Suprapubic skin (tissue), 4 donors: ENCODE results near the gene CCDC182. TPM values are rescaled to one million over a fixed set of nuclear protein-coding genes. Genes with fewer than 3 reads are reported as not detected.

Source experiments
- DNase-seq, 2 donors: peaks; one replicate each; pipeline ENCODE4 v3.0.0-alpha.2; 2019; ENCODE audit warnings: low spot score in 2 of 2
- H3K27ac ChIP-seq: fragments of 200-600 bp; sonication (generic); one replicate; pipeline ENCODE4 v1.5.1; 2019
- H3K27me3 ChIP-seq: fragments of 200-600 bp; sonication (generic); one replicate; pipeline ENCODE4 v1.5.1; 2019
- H3K36me3 ChIP-seq: fragments of 200-600 bp; sonication (generic); one replicate; pipeline ENCODE4 v1.5.1; 2019
- H3K4me1 ChIP-seq: fragments of 200-600 bp; sonication (generic); one replicate; pipeline ENCODE4 v1.5.1; 2019
- H3K4me3 ChIP-seq: fragments of 200-600 bp; sonication (generic); one replicate; pipeline ENCODE4 v1.5.1; 2019; ENCODE audit warnings: mild to moderate bottlenecking
- H3K9me3 ChIP-seq: fragments of 200-600 bp; sonication (generic); one replicate; pipeline ENCODE4 v1.5.1; 2019
- EP300 ChIP-seq: sonication (generic); formaldehyde crosslinking; IDR thresholded peaks from one replicate; pipeline ENCODE4 v1.6.1; 2017; ENCODE audit warnings: antibody characterized with exemption
- POLR2A ChIP-seq, 2 donors: fragments of 450-650 bp; IDR thresholded peaks; one replicate each; pipeline ENCODE4 v1.6.1; 2017; ENCODE audit warnings: antibody characterized with exemption in 2 of 2, mild to moderate bottlenecking in 2 of 2, moderate library complexity in 2 of 2
- POLR2AphosphoS5 ChIP-seq, 3 donors: sonication (generic); formaldehyde crosslinking; IDR thresholded peaks; one replicate each; pipeline ENCODE4 v1.6.1; 2017; ENCODE audit warnings: antibody characterized with exemption in 3 of 3
- WGBS: methylation state at CpG from one replicate; pipeline ENCODE4 v1.1.5; 2018; 5-methylcytosine and 5-hydroxymethylcytosine counted together
- total RNA-seq, 4 donors: library from RNA; depleted of rRNA; stranded (reverse); fragments of >200 nt; gene quantifications; one replicate each; pipeline ENCODE4 v1.1.0, GENCODE V29; 2016
- TF ChIP-seq, protein P1 (sequence below), 2 donors: fragments of 200-600 bp in 1 of 2; fragments of 450-650 bp in 1 of 2; sonication (generic) in 1 of 2; IDR thresholded peaks; one replicate each; pipeline ENCODE4 v1.5.1; 2016 to 2019; ENCODE audit warnings: antibody characterized with exemption in 2 of 2, mild to moderate bottlenecking in 1 of 2, moderate library complexity in 1 of 2

CCDC182 gene
- total RNA-seq, 4 donors from 2014 or later = not detected

- Histone ChIP-seq H3K4me1 (peaks cover 5% of the 10 kb centered on the region), H3K36me3 (no peaks in the 10 kb centered on the region), H3K27me3 (peaks cover 9% of the 10 kb centered on the region), H3K4me3 (no peak overlapping the region), H3K27ac (no peak overlapping the region), H3K9me3 (no peaks in the 10 kb centered on the region)
- DNase-seq = no peak
- TF ChIP-seq, protein P1, sequence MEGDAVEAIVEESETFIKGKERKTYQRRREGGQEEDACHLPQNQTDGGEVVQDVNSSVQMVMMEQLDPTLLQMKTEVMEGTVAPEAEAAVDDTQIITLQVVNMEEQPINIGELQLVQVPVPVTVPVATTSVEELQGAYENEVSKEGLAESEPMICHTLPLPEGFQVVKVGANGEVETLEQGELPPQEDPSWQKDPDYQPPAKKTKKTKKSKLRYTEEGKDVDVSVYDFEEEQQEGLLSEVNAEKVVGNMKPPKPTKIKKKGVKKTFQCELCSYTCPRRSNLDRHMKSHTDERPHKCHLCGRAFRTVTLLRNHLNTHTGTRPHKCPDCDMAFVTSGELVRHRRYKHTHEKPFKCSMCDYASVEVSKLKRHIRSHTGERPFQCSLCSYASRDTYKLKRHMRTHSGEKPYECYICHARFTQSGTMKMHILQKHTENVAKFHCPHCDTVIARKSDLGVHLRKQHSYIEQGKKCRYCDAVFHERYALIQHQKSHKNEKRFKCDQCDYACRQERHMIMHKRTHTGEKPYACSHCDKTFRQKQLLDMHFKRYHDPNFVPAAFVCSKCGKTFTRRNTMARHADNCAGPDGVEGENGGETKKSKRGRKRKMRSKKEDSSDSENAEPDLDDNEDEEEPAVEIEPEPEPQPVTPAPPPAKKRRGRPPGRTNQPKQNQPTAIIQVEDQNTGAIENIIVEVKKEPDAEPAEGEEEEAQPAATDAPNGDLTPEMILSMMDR (IDR thresholded peaks at IDR 0.05) = no peak
- TF ChIP-seq EP300 (no peak), POLR2AphosphoS5 (IDR thresholded peaks at IDR 0.05) (no peak), POLR2A (IDR thresholded peaks at IDR 0.05) (no peak)
- 95% methylated on average over 1 of the region's 1 CpG for WGBS
Measured at GRCh38 chr17:57704448-57704847, 40.7 kb downstream of the CCDC182 start.

DNA sequence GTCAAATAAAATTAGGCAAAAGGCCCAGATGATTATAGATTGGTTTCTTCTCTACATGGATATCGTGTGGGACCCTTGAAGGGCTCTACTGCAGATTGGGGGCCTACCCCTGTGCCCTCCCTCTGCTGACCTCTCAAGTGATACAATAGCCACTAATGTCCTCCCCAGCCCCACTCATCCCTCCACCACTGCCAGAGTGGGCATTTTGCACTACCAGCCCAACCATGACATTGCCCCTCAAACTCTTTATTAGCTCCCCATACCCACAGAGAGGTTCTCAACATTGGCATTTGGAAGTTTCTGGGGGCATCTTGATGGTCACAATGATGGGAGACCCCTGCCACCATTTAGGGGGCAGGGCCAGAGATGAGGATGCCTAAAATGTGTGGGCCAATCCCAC is 41.8 kb downstream of the CCDC182 start:
- Histone ChIP-seq H3K27ac (no peak overlapping the region), H3K9me3 (no peaks in the 10 kb centered on the region), H3K4me1 (peaks cover 5% of the 10 kb centered on the region), H3K27me3 (peaks cover 10% of the 10 kb centered on the region), H3K36me3 (no peaks in the 10 kb centered on the region), H3K4me3 (no peak overlapping the region)
- TF ChIP-seq POLR2AphosphoS5 (IDR thresholded peaks at IDR 0.05) (no peak), EP300 (no peak), POLR2A (IDR thresholded peaks at IDR 0.05) (no peak)
- TF ChIP-seq, protein P1 (IDR thresholded peaks at IDR 0.05) = no peak
- WGBS = 86% methylated on average over 1 of the region's 1 CpG
- DNase-seq = no peak

- Histone ChIP-seq H3K27me3 (peaks cover 24% of the 10 kb centered on the region), H3K27ac (no peak overlapping the region), H3K36me3 (no peaks in the 10 kb centered on the region), H3K4me3 (no peak overlapping the region), H3K9me3 (no peaks in the 10 kb centered on the region), H3K4me1 (peaks cover 1% of the 10 kb centered on the region)
- 93% methylated on average over 5 of the region's 5 CpGs for WGBS
- TF ChIP-seq POLR2AphosphoS5 (IDR thresholded peaks at IDR 0.05) (no peak), EP300 (no peak), POLR2A (IDR thresholded peaks at IDR 0.05) (no peak)
- TF ChIP-seq, protein P1 (IDR thresholded peaks at IDR 0.05) = no peak
- DNase-seq = no peak
Measured at GRCh38 chr17:57701124-57701523, 44.0 kb downstream of the CCDC182 start.

- Histone ChIP-seq H3K4me3 (no peak overlapping the region), H3K4me1 (no peaks in the 10 kb centered on the region), H3K36me3 (no peaks in the 10 kb centered on the region), H3K27me3 (peaks cover 30% of the 10 kb centered on the region), H3K27ac (no peak overlapping the region), H3K9me3 (no peaks in the 10 kb centered on the region)
- TF ChIP-seq POLR2AphosphoS5 (IDR thresholded peaks at IDR 0.05) (no peak), POLR2A (IDR thresholded peaks at IDR 0.05) (no peak), EP300 (no peak)
- TF ChIP-seq, protein P1 (IDR thresholded peaks at IDR 0.05) = no peak
- WGBS = 61% methylated on average over 8 of the region's 9 CpGs
- DNase-seq = peak in 1 of 2 donors; percentile 55
Measured at GRCh38 chr17:57699751-57700219, 45.3 kb downstream of the CCDC182 start.

GRCh38 chr17:57697891-57698711 is 47.0 kb downstream of the CCDC182 start:
- H3K27ac ChIP-seq = no peak overlapping the region
- TF ChIP-seq EP300 (no peak), POLR2A (IDR thresholded peaks at IDR 0.05) (no peak), POLR2AphosphoS5 (IDR thresholded peaks at IDR 0.05) (no peak)
- TF ChIP-seq, protein P1 (IDR thresholded peaks at IDR 0.05) = no peak
- DNase-seq = peak in 1 of 2 donors; percentile 17
- H3K4me1 ChIP-seq = no peaks in the 10 kb centered on the region
- H3K9me3 ChIP-seq = no peaks in the 10 kb centered on the region
- peaks cover 29% of the 10 kb centered on the region for H3K27me3 ChIP-seq
- 76% methylated on average over 12 of the region's 12 CpGs for WGBS
- H3K36me3 ChIP-seq = no peaks in the 10 kb centered on the region
- H3K4me3 ChIP-seq = no peak overlapping the region
